ENCODE measurements around the gene UBQLNL. TPM values are rescaled to one million over a fixed set of nuclear protein-coding genes. Genes with fewer than 3 reads are reported as not detected.

UBQLNL gene
- total and polyA plus RNA-seq, 2 of the 13 experiments (the other 11 are each of a cell fraction or from before 2014, with no cell fraction given), result 0.08 TPM; not detected in 1

DNA sequence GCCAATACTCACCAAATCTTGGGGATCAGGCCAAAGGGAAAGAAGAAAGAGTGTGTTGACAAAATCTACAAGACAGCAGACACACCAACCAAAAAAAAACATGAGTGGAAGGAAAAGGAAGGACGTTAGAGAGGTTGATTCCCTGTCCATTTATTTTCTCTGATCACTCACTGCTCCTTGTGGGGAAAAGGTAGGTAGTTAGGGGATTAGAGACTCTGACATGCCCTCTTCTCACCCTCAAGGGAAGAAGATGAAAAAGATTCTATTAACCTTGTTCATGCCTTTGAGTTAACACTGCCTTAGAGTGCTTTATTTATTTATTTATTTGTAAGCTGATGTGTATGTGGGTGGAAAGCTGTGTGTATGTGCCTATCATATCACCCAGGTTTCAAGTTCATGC lies 31.9 kb upstream of the UBQLNL start, which contains the start of gene OR52H1:
TSS of gene OR52H1 (minus strand) at position 101 of the 400 bp plus-strand sequence. CDS start 3,035 bp downstream, outside the sequence.
- H2AFZ ChIP-seq (ENCODE audit: low read length), result no peak within 1 kb of the TSS
- H3K4me1 ChIP-seq (ENCODE audit: insufficient read depth, low read length), result no peaks in the 10 kb centered on the region
- FAIRE-seq (no peak), ATAC-seq (no peak), DNase-seq (ENCODE audit: low spot score) (no peak)
- 0% methylated on average over 1 of the region's 1 CpG for WGBS (ENCODE audit: low lambda C conversion rate)
- no peak within 1 kb of the TSS for H3K4me2 ChIP-seq (ENCODE audit: low read depth, low read length)
- H3K36me3 ChIP-seq (replicated peaks in 1 of 2; ENCODE audit: control insufficient read depth in 1 of 2, insufficient read depth in 2 of 2, low read length in 2 of 2), result no peaks in the 10 kb centered on the region
- intact Hi-C loops (cut with micrococcal nuclease; ENCODE audit: unreplicated experiment), result no loop called here
- POLR2A ChIA-PET, result no interaction called here
- H3K27me3 ChIP-seq (ENCODE audit: control insufficient read depth in 1 of 2, insufficient read depth in 2 of 2, low read length in 2 of 2), result no peaks in the 10 kb centered on the region; a peak in 1 of 5 replicates
- no peaks in the 10 kb centered on the region for H3K9me3 ChIP-seq (ENCODE audit: low read length)
- no peak within 1 kb of the TSS for H3K9ac ChIP-seq (ENCODE audit: insufficient read depth, low read depth, low read length)
- no peak within 1 kb of the TSS for H3K27ac ChIP-seq (ENCODE audit: extremely low read length, insufficient read depth, low read length)
- CTCF ChIA-PET (ENCODE audit: low intra/inter-chr PET ratio, low total read pairs), result no interaction called here
- in situ Hi-C loops (cut with HindIII; ENCODE audit: extremely low pct_ligation_motif_present, low pct_unique_long_range_greater_than_20kb), result no loop called here
- H3K79me2 ChIP-seq (ENCODE audit: insufficient read depth, low read length), result no peaks in the 10 kb centered on the region
- no peaks in the 10 kb centered on the region for H4K20me1 ChIP-seq (ENCODE audit: insufficient read depth, low read length)
- BruUV-seq (replicated peaks), result no TSS peak
- no peak within 1 kb of the TSS for H3K4me3 ChIP-seq (replicated peaks in 1 of 3; ENCODE audit: insufficient read depth in 1 of 3, low read depth in 2 of 3, low read length in 3 of 3)
- TF ChIP-seq ATAD3A (CRISPR knock-in tag; IDR thresholded peaks at IDR 0.05) (no peak), YEATS2 (CRISPR knock-in tag; IDR thresholded peaks at IDR 0.05; ENCODE audit: borderline replicate concordance) (no peak), ZNF33A (CRISPR knock-in tag; IDR thresholded peaks at IDR 0.05; ENCODE audit: borderline replicate concordance) (no peak), ZNF557 (CRISPR knock-in tag; IDR thresholded peaks at IDR 0.05) (no peak), PITX1 (CRISPR knock-in tag; IDR thresholded peaks at IDR 0.05) (no peak)
- TF ChIP-seq, protein P1, sequence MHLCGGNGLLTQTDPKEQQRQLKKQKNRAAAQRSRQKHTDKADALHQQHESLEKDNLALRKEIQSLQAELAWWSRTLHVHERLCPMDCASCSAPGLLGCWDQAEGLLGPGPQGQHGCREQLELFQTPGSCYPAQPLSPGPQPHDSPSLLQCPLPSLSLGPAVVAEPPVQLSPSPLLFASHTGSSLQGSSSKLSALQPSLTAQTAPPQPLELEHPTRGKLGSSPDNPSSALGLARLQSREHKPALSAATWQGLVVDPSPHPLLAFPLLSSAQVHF (CRISPR knock-in tag; IDR thresholded peaks at IDR 0.05), result no peak

DNA sequence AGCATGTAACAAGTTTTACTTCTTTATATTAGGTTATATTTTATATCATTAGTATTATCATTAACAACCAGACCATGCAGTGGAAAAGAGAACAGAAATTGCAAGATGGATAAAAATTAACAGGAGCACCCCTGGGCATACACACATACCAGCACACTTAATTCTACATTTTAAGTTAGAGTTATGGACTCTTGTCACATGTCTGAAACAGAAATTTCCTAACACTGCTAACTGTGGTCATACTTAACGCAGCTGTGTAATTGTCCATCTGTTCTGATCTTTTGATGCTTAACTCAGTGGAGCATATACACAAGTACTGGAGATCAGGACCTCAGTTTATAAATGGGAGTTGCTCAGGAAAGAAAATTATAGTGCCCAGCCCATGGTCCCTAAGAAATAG lies 31.5 kb upstream of the UBQLNL start:
- no TSS peak for BruUV-seq (replicated peaks)
- H3K36me3 ChIP-seq (replicated peaks in 1 of 2; ENCODE audit: control insufficient read depth in 1 of 2, insufficient read depth in 2 of 2, low read length in 2 of 2), result no peaks in the 10 kb centered on the region
- 40% methylated on average over 1 of the region's 1 CpG for WGBS (ENCODE audit: low lambda C conversion rate)
- H4K20me1 ChIP-seq (ENCODE audit: insufficient read depth, low read length), result no peaks in the 10 kb centered on the region
- H3K27me3 ChIP-seq (ENCODE audit: control insufficient read depth in 1 of 2, insufficient read depth in 2 of 2, low read length in 2 of 2), result no peaks in the 10 kb centered on the region; a peak in 1 of 5 replicates
- no peak overlapping the region for H3K4me3 ChIP-seq (replicated peaks in 1 of 3; ENCODE audit: insufficient read depth in 1 of 3, low read depth in 2 of 3, low read length in 3 of 3)
- no peak overlapping the region for H2AFZ ChIP-seq (ENCODE audit: low read length)
- no peaks in the 10 kb centered on the region for H3K79me2 ChIP-seq (ENCODE audit: insufficient read depth, low read length)
- H3K4me2 ChIP-seq (ENCODE audit: low read depth, low read length), result no peak overlapping the region
- no peak for DNase-seq (ENCODE audit: low spot score)
- H3K27ac ChIP-seq (ENCODE audit: extremely low read length, insufficient read depth, low read length), result no peak overlapping the region
- no peaks in the 10 kb centered on the region for H3K4me1 ChIP-seq (ENCODE audit: insufficient read depth, low read length)
- H3K9me3 ChIP-seq (ENCODE audit: low read length), result no peaks in the 10 kb centered on the region
- intact Hi-C loops (cut with micrococcal nuclease; ENCODE audit: unreplicated experiment), result no loop called here
- FAIRE-seq, result no peak
- CTCF ChIA-PET (ENCODE audit: low intra/inter-chr PET ratio, low total read pairs), result no interaction called here
- in situ Hi-C loops (cut with HindIII; ENCODE audit: extremely low pct_ligation_motif_present, low pct_unique_long_range_greater_than_20kb), result no loop called here
- no peak for ATAC-seq
- no peak overlapping the region for H3K9ac ChIP-seq (ENCODE audit: insufficient read depth, low read depth, low read length)
- POLR2A ChIA-PET, result no interaction called here
- TF ChIP-seq ZNF674 (CRISPR knock-in tag; IDR thresholded peaks at IDR 0.05; ENCODE audit: low read depth), result no peak
- no peak for TF ChIP-seq TRIM24 (CRISPR knock-in tag; IDR thresholded peaks at IDR 0.05)
- no peak for TF ChIP-seq SMAD9 (CRISPR knock-in tag; IDR thresholded peaks at IDR 0.05)
- no peak for TF ChIP-seq ZNF230 (CRISPR knock-in tag; IDR thresholded peaks at IDR 0.05)
- TF ChIP-seq, protein P2, sequence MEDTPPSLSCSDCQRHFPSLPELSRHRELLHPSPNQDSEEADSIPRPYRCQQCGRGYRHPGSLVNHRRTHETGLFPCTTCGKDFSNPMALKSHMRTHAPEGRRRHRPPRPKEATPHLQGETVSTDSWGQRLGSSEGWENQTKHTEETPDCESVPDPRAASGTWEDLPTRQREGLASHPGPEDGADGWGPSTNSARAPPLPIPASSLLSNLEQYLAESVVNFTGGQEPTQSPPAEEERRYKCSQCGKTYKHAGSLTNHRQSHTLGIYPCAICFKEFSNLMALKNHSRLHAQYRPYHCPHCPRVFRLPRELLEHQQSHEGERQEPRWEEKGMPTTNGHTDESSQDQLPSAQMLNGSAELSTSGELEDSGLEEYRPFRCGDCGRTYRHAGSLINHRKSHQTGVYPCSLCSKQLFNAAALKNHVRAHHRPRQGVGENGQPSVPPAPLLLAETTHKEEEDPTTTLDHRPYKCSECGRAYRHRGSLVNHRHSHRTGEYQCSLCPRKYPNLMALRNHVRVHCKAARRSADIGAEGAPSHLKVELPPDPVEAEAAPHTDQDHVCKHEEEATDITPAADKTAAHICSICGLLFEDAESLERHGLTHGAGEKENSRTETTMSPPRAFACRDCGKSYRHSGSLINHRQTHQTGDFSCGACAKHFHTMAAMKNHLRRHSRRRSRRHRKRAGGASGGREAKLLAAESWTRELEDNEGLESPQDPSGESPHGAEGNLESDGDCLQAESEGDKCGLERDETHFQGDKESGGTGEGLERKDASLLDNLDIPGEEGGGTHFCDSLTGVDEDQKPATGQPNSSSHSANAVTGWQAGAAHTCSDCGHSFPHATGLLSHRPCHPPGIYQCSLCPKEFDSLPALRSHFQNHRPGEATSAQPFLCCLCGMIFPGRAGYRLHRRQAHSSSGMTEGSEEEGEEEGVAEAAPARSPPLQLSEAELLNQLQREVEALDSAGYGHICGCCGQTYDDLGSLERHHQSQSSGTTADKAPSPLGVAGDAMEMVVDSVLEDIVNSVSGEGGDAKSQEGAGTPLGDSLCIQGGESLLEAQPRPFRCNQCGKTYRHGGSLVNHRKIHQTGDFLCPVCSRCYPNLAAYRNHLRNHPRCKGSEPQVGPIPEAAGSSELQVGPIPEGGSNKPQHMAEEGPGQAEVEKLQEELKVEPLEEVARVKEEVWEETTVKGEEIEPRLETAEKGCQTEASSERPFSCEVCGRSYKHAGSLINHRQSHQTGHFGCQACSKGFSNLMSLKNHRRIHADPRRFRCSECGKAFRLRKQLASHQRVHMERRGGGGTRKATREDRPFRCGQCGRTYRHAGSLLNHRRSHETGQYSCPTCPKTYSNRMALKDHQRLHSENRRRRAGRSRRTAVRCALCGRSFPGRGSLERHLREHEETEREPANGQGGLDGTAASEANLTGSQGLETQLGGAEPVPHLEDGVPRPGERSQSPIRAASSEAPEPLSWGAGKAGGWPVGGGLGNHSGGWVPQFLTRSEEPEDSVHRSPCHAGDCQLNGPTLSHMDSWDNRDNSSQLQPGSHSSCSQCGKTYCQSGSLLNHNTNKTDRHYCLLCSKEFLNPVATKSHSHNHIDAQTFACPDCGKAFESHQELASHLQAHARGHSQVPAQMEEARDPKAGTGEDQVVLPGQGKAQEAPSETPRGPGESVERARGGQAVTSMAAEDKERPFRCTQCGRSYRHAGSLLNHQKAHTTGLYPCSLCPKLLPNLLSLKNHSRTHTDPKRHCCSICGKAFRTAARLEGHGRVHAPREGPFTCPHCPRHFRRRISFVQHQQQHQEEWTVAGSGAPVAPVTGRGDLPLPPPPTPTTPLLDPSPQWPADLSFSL (CRISPR knock-in tag; IDR thresholded peaks at IDR 0.05), result no peak
- no peak for TF ChIP-seq ZNF761 (CRISPR knock-in tag; conservative IDR thresholded peaks at IDR 0.05)
- no peak for TF ChIP-seq MXD4 (CRISPR knock-in tag; IDR thresholded peaks at IDR 0.05)
- TF ChIP-seq ETV6 (CRISPR knock-in tag; conservative IDR thresholded peaks at IDR 0.05), result no peak
